22Rv1 (cell line): ENCODE results near the gene LIPG.

ENCODE experiments used
- ZFX ChIP-seq: fragments of 450-650 bp; IDR thresholded peaks from 2 replicates; pipeline ENCODE4 v1.6.1; 2017; ENCODE audit warnings: antibody characterized with exemption, borderline replicate concordance
- TF ChIP-seq, protein P1 (sequence below): fragments of 450-650 bp; IDR thresholded peaks from 2 replicates; pipeline ENCODE4 v1.5.1; 2017; ENCODE audit warnings: mild to moderate bottlenecking

DNA sequence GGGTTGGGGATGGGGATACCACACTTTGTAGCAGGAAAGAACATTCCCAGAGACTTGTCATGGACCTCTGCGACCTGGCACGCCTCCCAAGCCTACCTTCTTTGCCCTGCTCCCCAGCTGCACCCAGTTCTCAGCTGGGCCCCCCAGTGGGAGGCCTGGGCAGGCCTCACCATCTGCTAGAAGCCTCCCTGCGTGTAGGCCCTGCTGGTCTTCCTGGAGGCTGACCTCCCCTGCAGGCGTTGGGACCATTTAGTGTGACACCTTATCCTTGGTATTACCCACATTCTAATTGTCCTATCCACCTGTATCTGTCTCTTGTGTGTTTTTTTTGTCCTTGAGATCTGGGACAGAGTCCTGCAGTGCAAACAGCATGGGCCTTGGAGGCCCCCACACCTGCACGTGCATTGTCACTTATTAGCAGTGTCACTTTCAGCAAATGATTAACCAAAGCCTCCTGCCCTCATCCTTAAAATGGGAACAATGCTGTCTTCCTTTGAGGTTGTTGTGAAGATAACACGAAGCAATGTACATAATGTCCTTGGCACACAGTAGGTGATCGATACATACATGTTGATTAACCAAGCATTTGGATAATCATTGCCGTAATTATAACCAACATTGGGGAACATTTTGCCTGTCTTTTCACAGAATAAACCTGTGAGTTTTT is 77.2 kb downstream of the LIPG start:
- TF ChIP-seq, protein P1, sequence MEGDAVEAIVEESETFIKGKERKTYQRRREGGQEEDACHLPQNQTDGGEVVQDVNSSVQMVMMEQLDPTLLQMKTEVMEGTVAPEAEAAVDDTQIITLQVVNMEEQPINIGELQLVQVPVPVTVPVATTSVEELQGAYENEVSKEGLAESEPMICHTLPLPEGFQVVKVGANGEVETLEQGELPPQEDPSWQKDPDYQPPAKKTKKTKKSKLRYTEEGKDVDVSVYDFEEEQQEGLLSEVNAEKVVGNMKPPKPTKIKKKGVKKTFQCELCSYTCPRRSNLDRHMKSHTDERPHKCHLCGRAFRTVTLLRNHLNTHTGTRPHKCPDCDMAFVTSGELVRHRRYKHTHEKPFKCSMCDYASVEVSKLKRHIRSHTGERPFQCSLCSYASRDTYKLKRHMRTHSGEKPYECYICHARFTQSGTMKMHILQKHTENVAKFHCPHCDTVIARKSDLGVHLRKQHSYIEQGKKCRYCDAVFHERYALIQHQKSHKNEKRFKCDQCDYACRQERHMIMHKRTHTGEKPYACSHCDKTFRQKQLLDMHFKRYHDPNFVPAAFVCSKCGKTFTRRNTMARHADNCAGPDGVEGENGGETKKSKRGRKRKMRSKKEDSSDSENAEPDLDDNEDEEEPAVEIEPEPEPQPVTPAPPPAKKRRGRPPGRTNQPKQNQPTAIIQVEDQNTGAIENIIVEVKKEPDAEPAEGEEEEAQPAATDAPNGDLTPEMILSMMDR: no peak
- no peak for TF ChIP-seq ZFX
